ENCODE measurements around the gene PACRG. TPM values are rescaled to one million over a fixed set of nuclear protein-coding genes. Genes with fewer than 3 reads are reported as not detected.

Gene PACRG
- total and polyA plus RNA-seq, 3 donors from 2014 or later = 54.0 to 84.6 (median 81.7) TPM

DNA sequence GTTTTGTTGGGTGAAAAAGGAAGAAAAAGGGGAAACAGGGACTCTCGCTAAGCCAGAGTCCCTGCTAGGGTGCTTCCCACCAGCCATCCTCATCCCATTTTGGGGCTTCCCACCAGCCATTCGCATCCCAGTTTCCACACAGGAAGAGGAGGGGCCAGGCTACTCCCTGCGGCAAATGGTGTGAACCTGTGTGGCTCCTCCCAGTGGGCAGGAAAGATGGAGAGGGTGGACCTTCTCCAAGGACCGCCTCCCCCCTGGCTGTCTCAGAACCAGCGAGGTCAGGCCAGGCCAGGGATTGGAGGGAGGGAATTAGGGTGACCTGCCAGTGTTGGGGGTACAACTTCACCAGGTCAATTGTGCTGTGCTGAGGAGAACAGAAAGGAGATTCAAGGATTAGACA is 326.9 kb downstream of the PACRG start:
- no peaks in the 10 kb centered on the region for H3K36me3 ChIP-seq (ENCODE audit: low read depth, missing control alignments)
- peak overlapping the region in 1 of 2 donors; percentile 1 for H3K4me3 ChIP-seq
- H3K27me3 ChIP-seq = no peaks in the 10 kb centered on the region
- H3K4me1 ChIP-seq = no peaks in the 10 kb centered on the region
- WGBS, 2 donors = 65 to 79% methylated on average over 5 of the region's 5 CpGs
- TF ChIP-seq, protein P1, sequence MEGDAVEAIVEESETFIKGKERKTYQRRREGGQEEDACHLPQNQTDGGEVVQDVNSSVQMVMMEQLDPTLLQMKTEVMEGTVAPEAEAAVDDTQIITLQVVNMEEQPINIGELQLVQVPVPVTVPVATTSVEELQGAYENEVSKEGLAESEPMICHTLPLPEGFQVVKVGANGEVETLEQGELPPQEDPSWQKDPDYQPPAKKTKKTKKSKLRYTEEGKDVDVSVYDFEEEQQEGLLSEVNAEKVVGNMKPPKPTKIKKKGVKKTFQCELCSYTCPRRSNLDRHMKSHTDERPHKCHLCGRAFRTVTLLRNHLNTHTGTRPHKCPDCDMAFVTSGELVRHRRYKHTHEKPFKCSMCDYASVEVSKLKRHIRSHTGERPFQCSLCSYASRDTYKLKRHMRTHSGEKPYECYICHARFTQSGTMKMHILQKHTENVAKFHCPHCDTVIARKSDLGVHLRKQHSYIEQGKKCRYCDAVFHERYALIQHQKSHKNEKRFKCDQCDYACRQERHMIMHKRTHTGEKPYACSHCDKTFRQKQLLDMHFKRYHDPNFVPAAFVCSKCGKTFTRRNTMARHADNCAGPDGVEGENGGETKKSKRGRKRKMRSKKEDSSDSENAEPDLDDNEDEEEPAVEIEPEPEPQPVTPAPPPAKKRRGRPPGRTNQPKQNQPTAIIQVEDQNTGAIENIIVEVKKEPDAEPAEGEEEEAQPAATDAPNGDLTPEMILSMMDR (IDR thresholded peaks at IDR 0.05) = no peak
- H3K9me3 ChIP-seq = no peaks in the 10 kb centered on the region
- no peak overlapping the region for H3K27ac ChIP-seq
- intact Hi-C loops (cut with DNase I; ENCODE audit: low total_unique reads) = no loop called here
- peak; percentile 53 for DNase-seq

DNA sequence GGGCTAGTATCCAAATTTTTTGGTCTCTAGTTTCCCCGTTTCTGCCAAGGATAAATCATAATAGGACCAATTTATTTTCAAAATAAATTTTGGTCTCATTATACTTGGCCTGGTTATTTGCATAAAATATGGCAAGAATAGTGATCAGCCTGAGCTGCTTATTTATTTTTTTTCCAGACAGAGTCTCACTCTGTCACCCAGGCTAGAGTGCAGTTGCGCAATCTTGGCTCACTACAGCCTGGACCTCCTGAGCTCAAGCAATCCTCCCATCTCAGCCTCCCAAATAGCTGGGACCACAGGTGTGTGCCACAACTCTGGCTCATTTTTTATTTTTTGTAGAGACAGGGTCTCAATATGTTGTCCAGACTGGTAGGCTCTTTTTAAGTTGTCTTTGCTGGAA is 329.5 kb downstream of the PACRG start:
- Histone ChIP-seq H3K27ac (no peak overlapping the region), H3K27me3 (no peaks in the 10 kb centered on the region), H3K9me3 (no peaks in the 10 kb centered on the region), H3K4me3 (no peak overlapping the region), H3K4me1 (no peaks in the 10 kb centered on the region), H3K36me3 (ENCODE audit: low read depth, missing control alignments) (no peaks in the 10 kb centered on the region)
- intact Hi-C loops (cut with DNase I; ENCODE audit: low total_unique reads) = no loop called here
- WGBS, 2 donors = 75 to 78% methylated on average over 2 of the region's 2 CpGs
- no peak for DNase-seq
- TF ChIP-seq POLR2A (IDR thresholded peaks at IDR 0.05) = no peak
- TF ChIP-seq, protein P1 (IDR thresholded peaks at IDR 0.05) = no peak

DNA sequence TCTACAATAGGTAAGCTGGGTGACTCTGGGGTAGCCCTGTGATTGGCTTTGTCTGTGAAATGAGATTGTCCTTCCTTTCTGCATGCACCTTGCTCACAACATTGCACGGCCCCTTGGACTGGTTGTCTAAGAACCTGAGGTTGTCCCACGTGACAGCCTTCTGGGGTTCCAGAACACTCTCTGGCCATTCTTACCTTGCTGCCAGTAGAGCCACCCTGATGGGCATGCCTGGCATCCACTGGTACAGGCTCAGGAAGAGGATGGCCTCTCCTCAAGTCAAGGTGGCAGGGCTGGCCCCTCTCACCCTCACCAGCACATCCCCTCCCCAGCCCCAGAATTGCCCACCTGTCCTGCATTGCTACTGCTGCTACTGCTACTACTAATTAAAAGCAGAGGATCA is 335.0 kb downstream of the PACRG start:
- peaks cover 11% of the 10 kb centered on the region for H3K4me1 ChIP-seq
- no peak for DNase-seq

DNA sequence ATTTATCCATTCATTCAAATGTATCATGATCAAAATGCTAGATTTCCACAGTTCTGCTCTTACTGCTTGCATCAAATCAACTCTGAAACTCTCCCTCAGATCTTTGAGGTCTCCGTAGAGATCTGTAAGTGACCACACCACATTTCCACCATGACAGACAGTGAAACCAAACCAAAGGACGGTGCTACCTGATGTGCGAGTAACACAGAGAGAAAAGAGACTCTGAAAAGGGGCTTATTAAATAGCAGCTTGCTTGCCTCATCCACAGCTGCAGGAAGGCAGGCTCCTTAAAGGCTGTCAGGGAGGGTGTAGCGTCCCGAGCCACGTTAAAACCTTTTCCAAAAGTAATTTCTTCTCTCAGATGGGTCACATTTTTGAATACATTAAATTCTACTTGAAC is 335.8 kb downstream of the PACRG start:
- DNase-seq = no peak
- TF ChIP-seq POLR2A (IDR thresholded peaks at IDR 0.05) = no peak
- TF ChIP-seq, protein P1 (IDR thresholded peaks at IDR 0.05) = no peak
- H3K9me3 ChIP-seq = no peaks in the 10 kb centered on the region
- WGBS, 2 donors = 41 to 46% methylated on average over 6 of the region's 6 CpGs
- H3K27ac ChIP-seq = peak overlapping the region; percentile 52 to 71
- no peaks in the 10 kb centered on the region for H3K36me3 ChIP-seq (ENCODE audit: low read depth, missing control alignments)
- H3K4me1 ChIP-seq = peaks cover 11% of the 10 kb centered on the region
- no peak overlapping the region for H3K4me3 ChIP-seq
- intact Hi-C loops (cut with DNase I; ENCODE audit: low total_unique reads) = no loop called here
- H3K27me3 ChIP-seq = no peaks in the 10 kb centered on the region

More for the DNA sequence above, 335.0 kb downstream of the PACRG start:
- 87 to 89% methylated on average over 2 of the region's 2 CpGs for WGBS, 2 donors
- no peak for TF ChIP-seq POLR2A (IDR thresholded peaks at IDR 0.05)
- TF ChIP-seq, protein P1 (IDR thresholded peaks at IDR 0.05) = no peak
- Histone ChIP-seq H3K36me3 (ENCODE audit: low read depth, missing control alignments) (no peaks in the 10 kb centered on the region), H3K9me3 (no peaks in the 10 kb centered on the region), H3K4me3 (no peak overlapping the region), H3K27ac (no peak overlapping the region), H3K27me3 (no peaks in the 10 kb centered on the region)
- intact Hi-C loops (cut with DNase I; ENCODE audit: low total_unique reads) = no loop called here

DNA sequence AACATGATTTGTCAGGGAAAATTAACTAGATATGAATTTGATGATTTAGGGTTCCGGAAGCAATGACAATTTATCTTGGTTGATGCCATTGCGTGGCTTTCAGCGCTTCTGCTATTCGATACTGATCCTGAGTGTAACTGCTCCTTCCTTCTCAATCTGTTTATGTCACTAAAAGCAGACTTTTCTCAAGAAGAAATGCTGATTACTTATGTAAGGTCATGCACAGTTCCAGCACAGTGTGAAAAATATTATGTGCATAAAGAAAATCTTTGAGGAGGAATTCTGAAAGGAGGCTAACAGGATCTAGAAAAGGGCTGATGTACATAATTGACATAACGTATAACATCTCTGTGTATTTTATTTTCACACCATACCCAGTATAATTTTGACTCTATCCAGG is 336.6 kb downstream of the PACRG start:
- no peaks in the 10 kb centered on the region for H3K36me3 ChIP-seq (ENCODE audit: low read depth, missing control alignments)
- intact Hi-C loops (cut with DNase I; ENCODE audit: low total_unique reads) = no loop called here
- no peaks in the 10 kb centered on the region for H3K27me3 ChIP-seq
- peaks cover 11% of the 10 kb centered on the region for H3K4me1 ChIP-seq
- no peak overlapping the region for H3K4me3 ChIP-seq
- peak overlapping the region; percentile 52 to 71 for H3K27ac ChIP-seq
- TF ChIP-seq, protein P1 (IDR thresholded peaks at IDR 0.05) = no peak
- no peak for TF ChIP-seq POLR2A (IDR thresholded peaks at IDR 0.05)
- no peak for DNase-seq
- H3K9me3 ChIP-seq = no peaks in the 10 kb centered on the region
- 71 to 78% methylated on average over 5 of the region's 5 CpGs for WGBS, 2 donors

Data from testis (tissue), 3 donors.